Adrenal gland (tissue), 19 donors: ENCODE measurements around the gene SPATA31D1. TPM values are rescaled to one million over a fixed set of nuclear protein-coding genes. Genes with fewer than 3 reads are reported as not detected.
"Not testable (repeated sequence)": the region's sequence is repeated elsewhere in the genome, so short reads cannot be mapped to it uniquely, and the experiment has no call there.

Experiments used
- DNase-seq, 7 donors: peaks; one replicate each; pipeline ENCODE4 v3.0.0-alpha.2; 2019 to 2020
- H3K27ac ChIP-seq, 5 donors: fragments of 200-600 bp; sonication (generic) in 4 of 5; 1 replicate in 3 of 5; 2 replicates in 2 of 5; pipeline versions ENCODE4 v1.5.1 to v1.8.0; 2016 to 2020; ENCODE audit warnings: mild to moderate bottlenecking in 1 of 5
- H3K27me3 ChIP-seq: fragments of 200-600 bp; 2 replicates; pipeline ENCODE4 v1.8.0; 2021
- H3K36me3 ChIP-seq, 2 donors: fragments of 200-600 bp; replicated peaks in 1 of 2; 1 replicate in 1 of 2; 2 replicates in 1 of 2; pipeline versions ENCODE4 v1.5.1 to v1.8.0; 2018 to 2022
- H3K4me1 ChIP-seq, 2 donors: fragments of 200-600 bp; replicated peaks in 1 of 2; 1 replicate in 1 of 2; 2 replicates in 1 of 2; pipeline versions ENCODE4 v1.5.1 to v1.8.0; 2018 to 2021
- H3K4me3 ChIP-seq, 4 donors: fragments of 200-600 bp; sonication (generic) in 3 of 4; one replicate each; pipeline ENCODE4 v1.5.1; 2016 to 2018
- H3K9me3 ChIP-seq, 3 donors: fragments of 200-600 bp; sonication (generic) in 1 of 3; replicated peaks in 1 of 3; 1 replicate in 2 of 3; 2 replicates in 1 of 3; pipeline versions ENCODE4 v1.5.1 to v1.8.0; 2016 to 2021
- CTCF ChIP-seq, 6 experiments: fragments of 450-650 bp in 4 of 6; fragments of 200-600 bp in 2 of 6; sonication (generic) in 1 of 6; IDR thresholded peaks; 1 replicate in 5 of 6; 2 replicates in 1 of 6; pipeline versions ENCODE4 v1.5.1 to v1.8.0; 2016 to 2021; ENCODE audit warnings: antibody characterized with exemption in 6 of 6, mild to moderate bottlenecking in 2 of 6, moderate library complexity in 1 of 6
- POLR2A ChIP-seq, 2 donors: fragments of 450-650 bp; IDR thresholded peaks; one replicate each; pipeline ENCODE4 v1.6.1; 2017; ENCODE audit warnings: antibody characterized with exemption in 2 of 2, mild to moderate bottlenecking in 2 of 2, moderate library complexity in 1 of 2
- WGBS, 4 donors: extraction: QIAGEN DNeasy Blood & Tissue Kit in 2 of 4; methylation state at CpG; one replicate each; pipeline versions ENCODE4 v1.1.5 to v1.1.7; 2013 to 2017; 5-methylcytosine and 5-hydroxymethylcytosine counted together
- intact Hi-C, 2 donors: fragments of 100-400 bp; cut with DNase I; formaldehyde crosslinking; loops; one replicate each; pipeline versions ENCODE4 v1.14.1 to v1.15.0; 2022 to 2023
- long read RNA-seq, 10 donors: library from polyadenylated mRNA in 3 of 10; unstranded in 2 of 10; stranded (forward) in 1 of 10; transcript quantifications; one replicate each; pipeline ENCODE4 v2.0.0 and lab custom pipeline, GENCODE V29; 2021 to 2026
- polyA plus RNA-seq, 3 donors: library from polyadenylated mRNA; stranded (reverse); fragments of 200-250 nt in 2 of 3; fragments of 350-450 nt in 1 of 3; fragmentation: Illumina TruSeq in 1 of 3; extraction: RNeasy Lipid Tissue Mini Kit (QIAGEN cat#74804) in 1 of 3; gene quantifications; one replicate each; pipeline ENCODE4 v1.2.3, GENCODE V29; 2013 to 2014
- total RNA-seq, 9 donors: library from RNA; depleted of rRNA in 4 of 9; stranded (reverse); fragments of >200 nt in 4 of 9; fragments of 120-200 nt in 1 of 9; fragmentation: NEBNext Ultra II Directional in 1 of 9; extraction: Animal tissue kit (Norgen Biotek cat#: 25700) in 1 of 9; gene quantifications; one replicate each; pipeline versions ENCODE4 v1.1.0 to v1.2.4, GENCODE V29; 2013 to 2023
- donor health status: healthy with polysubstance abuse.
- donor health status: Bipolar disorder and iron deficiency.
- donor health status: DM: yes; HTN: yes; CAD: no.
- donor health status: DM: no; HTN: no; CAD: no.
- donor health status: DM: no; HTN: no; CAD: no.
- donor health status: DM: yes; HTN: yes; CAD: no.

The SPATA31D1 gene
- not detected for total RNA-seq
- not detected for polyA plus RNA-seq
- long read RNA-seq, donor 1: 0 reads
- long read RNA-seq, donor 2: 0 reads
- long read RNA-seq, donor 3: 0 reads
- long read RNA-seq, donor 4: 0 reads
- long read RNA-seq, donor 5: 0 reads
- long read RNA-seq, donor 6: 0 reads
- long read RNA-seq, donor 7: 0 reads
- long read RNA-seq, donor 8: 0 reads
- long read RNA-seq, donor 9: 0 reads
- long read RNA-seq, donor 10: 0 reads

- H3K4me3 ChIP-seq, H3K4me1 ChIP-seq, DNase-seq, H3K36me3 ChIP-seq, H3K27me3 ChIP-seq, H3K9me3 ChIP-seq, intact Hi-C loops, H3K27ac ChIP-seq: not testable (repeated sequence)
- WGBS, 4 donors: 90 to 98% (median 96%) methylated on average over 1 of the region's 1 CpG
These were observed at the start of gene SPATA31D1 for GRCh38 chr9:81988472-81988871. TSS of gene SPATA31D1 (plus strand) at chr9:81988772. CDS start at chr9:81988819, 47 bp downstream.

GRCh38 chr9:81943393-81943792 is 45.2 kb upstream of the SPATA31D1 start, which contains the start of gene SPATA31D3:
TSS of gene SPATA31D3 (plus strand) at chr9:81943500. CDS start at chr9:81943586, 86 bp downstream.
- no CpG with 5 or more reads among the region's 2 CpGs for WGBS, 4 donors
- H3K27ac ChIP-seq, H3K36me3 ChIP-seq, H3K4me1 ChIP-seq, H3K9me3 ChIP-seq, DNase-seq, H3K4me3 ChIP-seq, H3K27me3 ChIP-seq, intact Hi-C loops: not testable (repeated sequence)

- H3K36me3 ChIP-seq, H3K9me3 ChIP-seq, H3K27ac ChIP-seq, H3K4me1 ChIP-seq, DNase-seq, intact Hi-C loops, H3K4me3 ChIP-seq, H3K27me3 ChIP-seq: not testable (repeated sequence)
- WGBS, 4 donors: 17 to 67% methylated on average over 1 of the region's 3 CpGs; no CpG with 5 or more reads in 2 of the 4 donors
These were observed 39.9 kb upstream of the SPATA31D1 start for GRCh38 chr9:81948650-81949049.

- Histone ChIP-seq H3K36me3 (no peaks in the 10 kb centered on the region), H3K27ac (no peak overlapping the region), H3K9me3 (peaks cover 0 to 9% (median 0%) of the 10 kb centered on the region in 3 donors), H3K4me3 (no peak overlapping the region), H3K27me3 (no peaks in the 10 kb centered on the region), H3K4me1 (no peaks in the 10 kb centered on the region)
- WGBS, 4 donors: 92 to 100% (median 97%) methylated on average over 1 of the region's 1 CpG
- DNase-seq: no peak
- intact Hi-C loops: no loop called here
- TF ChIP-seq CTCF (IDR thresholded peaks at IDR 0.05) (no peak), POLR2A (IDR thresholded peaks at IDR 0.05) (no peak)
These were observed 35.5 kb upstream of the SPATA31D1 start for GRCh38 chr9:81953096-81953495.

GRCh38 chr9:81955625-81956024 is 32.9 kb upstream of the SPATA31D1 start:
- intact Hi-C loops: no loop called here
- no peaks in the 10 kb centered on the region for H3K4me1 ChIP-seq
- no peak overlapping the region for H3K4me3 ChIP-seq

More at GRCh38 chr9:81955625-81956024, 32.9 kb upstream of the SPATA31D1 start:
- Histone ChIP-seq H3K27ac (no peak overlapping the region), H3K9me3 (peaks cover 0 to 9% (median 0%) of the 10 kb centered on the region in 3 donors), H3K27me3 (no peaks in the 10 kb centered on the region), H3K36me3 (no peaks in the 10 kb centered on the region)
- no peak for TF ChIP-seq CTCF (IDR thresholded peaks at IDR 0.05)
- TF ChIP-seq POLR2A (IDR thresholded peaks at IDR 0.05): no peak
- no peak for DNase-seq
